ENCODE data around the gene OSGIN1. TPM values are rescaled to one million over a fixed set of nuclear protein-coding genes. Genes with fewer than 3 reads are reported as not detected.

The OSGIN1 gene
- total RNA-seq, 1 experiment from 2014 or later, result 9.8 TPM

- H3K9ac ChIP-seq (ENCODE audit: low read length), result no peak overlapping the region
- H3K9me3 ChIP-seq (ENCODE audit: low read length), result no peaks in the 10 kb centered on the region
- no peaks in the 10 kb centered on the region for H3F3A ChIP-seq (ENCODE audit: low read length, unreplicated experiment)
- no peaks in the 10 kb centered on the region for H3K36me3 ChIP-seq (ENCODE audit: low read depth, low read length)
- no peaks in the 10 kb centered on the region for H4K20me1 ChIP-seq (ENCODE audit: low read length)
- no peak overlapping the region for H3K4me3 ChIP-seq (ENCODE audit: low read length)
- H3K79me2 ChIP-seq (ENCODE audit: low read length), result no peaks in the 10 kb centered on the region
- H3K4me2 ChIP-seq (ENCODE audit: low read length), result no peak overlapping the region
- H2AFZ ChIP-seq (ENCODE audit: low read length), result no peak overlapping the region
- ChIA-PET POLR2A (ENCODE audit: unreplicated experiment) (no interaction called here), CTCF (no interaction called here)
- no peaks in the 10 kb centered on the region for H3K4me1 ChIP-seq (ENCODE audit: insufficient read depth, low read length)
- no peaks in the 10 kb centered on the region for H3K9me2 ChIP-seq (replicated peaks; ENCODE audit: low read length)
- TF ChIP-seq CTCF (conservative IDR thresholded peaks at IDR 0.05; ENCODE audit: low read depth, low read length) (no peak), EZH2 (IDR thresholded peaks at IDR 0.05; ENCODE audit: low read length, unreplicated experiment) (no peak), EZH2phosphoT487 (IDR thresholded peaks at IDR 0.05; ENCODE audit: borderline replicate concordance, low read length) (no peak)
- ATAC-seq (no peak), DNase-seq (no peak)
- no peak overlapping the region for H3K27ac ChIP-seq (ENCODE audit: low read length)
- H3K27me3 ChIP-seq (ENCODE audit: low read length), result no peaks in the 10 kb centered on the region
- BruUV-seq (replicated peaks), result no TSS peak
- intact Hi-C loops (cut with micrococcal nuclease), result no loop called here
These were observed 12.6 kb downstream of the OSGIN1 start for GRCh38 chr16:83965444-83966152.

GRCh38 chr16:83966153-83966696, 13.2 kb downstream of the OSGIN1 start:
- CTCF ChIA-PET, result no interaction called here
- POLR2A ChIA-PET (ENCODE audit: unreplicated experiment), result no interaction called here
- no peak overlapping the region for H3K27ac ChIP-seq (ENCODE audit: low read length)
- intact Hi-C loops (cut with micrococcal nuclease), result no loop called here
- H3K9ac ChIP-seq (ENCODE audit: low read length), result no peak overlapping the region
- no peak overlapping the region for H3K4me2 ChIP-seq (ENCODE audit: low read length)
- H3F3A ChIP-seq (ENCODE audit: low read length, unreplicated experiment), result no peaks in the 10 kb centered on the region
- H4K20me1 ChIP-seq (ENCODE audit: low read length), result no peaks in the 10 kb centered on the region
- no peak for TF ChIP-seq CTCF (conservative IDR thresholded peaks at IDR 0.05; ENCODE audit: low read depth, low read length)
- TF ChIP-seq EZH2 (IDR thresholded peaks at IDR 0.05; ENCODE audit: low read length, unreplicated experiment), result no peak
- no peak for TF ChIP-seq EZH2phosphoT487 (IDR thresholded peaks at IDR 0.05; ENCODE audit: borderline replicate concordance, low read length)
- no peak overlapping the region for H2AFZ ChIP-seq (ENCODE audit: low read length)
- H3K36me3 ChIP-seq (ENCODE audit: low read depth, low read length), result no peaks in the 10 kb centered on the region
- no peak for DNase-seq
- no TSS peak for BruUV-seq (replicated peaks)
- no peak overlapping the region for H3K4me3 ChIP-seq (ENCODE audit: low read length)
- no peaks in the 10 kb centered on the region for H3K79me2 ChIP-seq (ENCODE audit: low read length)
- no peaks in the 10 kb centered on the region for H3K4me1 ChIP-seq (ENCODE audit: insufficient read depth, low read length)
- H3K9me3 ChIP-seq (ENCODE audit: low read length), result no peaks in the 10 kb centered on the region
- no peak for ATAC-seq
- H3K27me3 ChIP-seq (ENCODE audit: low read length), result no peaks in the 10 kb centered on the region
- H3K9me2 ChIP-seq (replicated peaks; ENCODE audit: low read length), result no peaks in the 10 kb centered on the region

- Histone ChIP-seq H3K36me3 (ENCODE audit: low read depth, low read length) (no peaks in the 10 kb centered on the region), H3K9me3 (ENCODE audit: low read length) (no peaks in the 10 kb centered on the region), H3K4me2 (ENCODE audit: low read length) (no peak overlapping the region), H3K4me3 (ENCODE audit: low read length) (no peak overlapping the region), H3K79me2 (ENCODE audit: low read length) (no peaks in the 10 kb centered on the region), H3F3A (ENCODE audit: low read length, unreplicated experiment) (no peaks in the 10 kb centered on the region), H2AFZ (ENCODE audit: low read length) (no peak overlapping the region), H3K9me2 (replicated peaks; ENCODE audit: low read length) (no peaks in the 10 kb centered on the region), H3K9ac (ENCODE audit: low read length) (no peak overlapping the region), H4K20me1 (ENCODE audit: low read length) (no peaks in the 10 kb centered on the region), H3K4me1 (ENCODE audit: insufficient read depth, low read length) (no peaks in the 10 kb centered on the region), H3K27me3 (ENCODE audit: low read length) (no peaks in the 10 kb centered on the region), H3K27ac (ENCODE audit: low read length) (no peak overlapping the region)
- TF ChIP-seq CTCF (conservative IDR thresholded peaks at IDR 0.05; ENCODE audit: low read depth, low read length) (no peak), EZH2phosphoT487 (IDR thresholded peaks at IDR 0.05; ENCODE audit: borderline replicate concordance, low read length) (no peak), EZH2 (IDR thresholded peaks at IDR 0.05; ENCODE audit: low read length, unreplicated experiment) (no peak)
- no peak for DNase-seq
- CTCF ChIA-PET, result no interaction called here
- POLR2A ChIA-PET (ENCODE audit: unreplicated experiment), result interaction anchor here (0.6 kb wide), 1 partner anchor 77 kb away, joined by 3 read pairs; no protein-coding TSS in a partner anchor
- ATAC-seq, result no peak
- BruUV-seq (replicated peaks), result no TSS peak
- intact Hi-C loops (cut with micrococcal nuclease), result no loop called here
These were observed 14.1 kb downstream of the OSGIN1 start for GRCh38 chr16:83967091-83967490.
